Common myeloid progenitor, CD34-positive (primary cell): ENCODE data around the gene GALNT4.

Experiments
- CTCF ChIA-PET: fragments of 350-600 bp; sonication (Branson Sonifier 250); formaldehyde crosslinking; loops from one replicate; lab custom pipeline; 2021; ENCODE audit warnings: antibody characterized with exemption; lab: Charles Lee
- POLR2A ChIA-PET: fragments of 350-600 bp; sonication (Branson Sonifier 250); formaldehyde crosslinking; loops from one replicate; lab custom pipeline; 2021; ENCODE audit warnings: antibody characterized with exemption; lab: Charles Lee
- DNase-seq, 3 donors: peaks; one replicate each; pipeline versions ENCODE4 v3.0.0 to v3.0.0-alpha.2; 2013
- H3K27ac ChIP-seq, 2 experiments: 1 replicate in 1 of 2; 2 replicates in 1 of 2; pipeline ENCODE4 v1.7.0; 2013; ENCODE audit warnings: inconsistent platforms in 2 of 2, low read length in 2 of 2, mild to moderate bottlenecking in 2 of 2, low read depth in 1 of 2, moderate library complexity in 1 of 2; ENCODE audit not compliant: severe bottlenecking in 2 of 2, insufficient read depth in 1 of 2, poor library complexity in 1 of 2
- H3K27me3 ChIP-seq, 5 experiments: replicated peaks in 2 of 5; 1 replicate in 3 of 5; 2 replicates in 2 of 5; pipeline versions ENCODE4 v1.6.1 to v1.7.0; 2013; ENCODE audit warnings: low read length in 4 of 5, mild to moderate bottlenecking in 2 of 5, moderate library complexity in 2 of 5, inconsistent platforms in 1 of 5; ENCODE audit not compliant: insufficient read depth in 5 of 5, control insufficient read depth in 4 of 5
- H3K36me3 ChIP-seq, 4 experiments: 1 replicate in 2 of 4; 2 replicates in 2 of 4; pipeline versions ENCODE4 v1.6.1 to v1.7.0; 2013; ENCODE audit warnings: low read length in 3 of 4, control low read depth in 1 of 4, mild to moderate bottlenecking in 1 of 4; ENCODE audit not compliant: control insufficient read depth in 4 of 4, insufficient read depth in 4 of 4
- H3K4me1 ChIP-seq, 4 experiments: 1 replicate in 3 of 4; 2 replicates in 1 of 4; pipeline versions ENCODE4 v1.6.1 to v1.7.1; 2013; ENCODE audit warnings: low read length in 3 of 4, mild to moderate bottlenecking in 3 of 4, control low read depth in 1 of 4, inconsistent platforms in 1 of 4, moderate library complexity in 1 of 4; ENCODE audit not compliant: control insufficient read depth in 4 of 4, insufficient read depth in 4 of 4; ENCODE audit errors: control extremely low read depth in 1 of 4
- H3K4me3 ChIP-seq, 7 experiments: 1 replicate in 4 of 7; 2 replicates in 3 of 7; pipeline versions ENCODE4 v1.5.1 to v1.7.0; 2013; ENCODE audit warnings: mild to moderate bottlenecking in 7 of 7, low read length in 6 of 7, moderate library complexity in 6 of 7, inconsistent platforms in 2 of 7, low read depth in 2 of 7, control low read depth in 1 of 7; ENCODE audit not compliant: insufficient read depth in 4 of 7, control insufficient read depth in 1 of 7; ENCODE audit errors: extremely low read depth in 1 of 7
- H3K9me3 ChIP-seq, 5 experiments: 1 replicate in 4 of 5; 2 replicates in 1 of 5; pipeline versions ENCODE4 v1.6.1 to v1.7.1; 2013; ENCODE audit warnings: low read length in 4 of 5, mild to moderate bottlenecking in 2 of 5, inconsistent platforms in 1 of 5, low read depth in 1 of 5, moderate library complexity in 1 of 5; ENCODE audit not compliant: control insufficient read depth in 4 of 5, insufficient read depth in 2 of 5; ENCODE audit errors: control extremely low read depth in 1 of 5
- WGBS: methylation state at CpG from one replicate; pipeline ENCODE4 v1.1.5; 2013; ENCODE audit not compliant: insufficient coverage; 5-methylcytosine and 5-hydroxymethylcytosine counted together

GALNT4 gene

GRCh38 chr12:89523843-89524540, 604 bp downstream of the GALNT4 start:
- peaks cover 20 to 52% (median 34%) of the 10 kb centered on the region in 4 experiments for H3K4me1 ChIP-seq
- H3K36me3 ChIP-seq, result peaks cover 0 to 17% (median 3%) of the 10 kb centered on the region in 4 experiments
- ChIA-PET POLR2A (interaction anchor here (1.6 kb wide), 1 partner anchor 171 kb away, joined by 4 read pairs; the partner anchor contains the start of gene DUSP6), CTCF (interaction anchor here (0.7 to 4.7 kb wide), 13 partner anchors 10 to 510 kb away, joined by 3 to 58 read pairs (median 3); no protein-coding TSS in a partner anchor)
- WGBS, result 31% methylated on average over 17 of the region's 21 CpGs
- no peaks in the 10 kb centered on the region for H3K27me3 ChIP-seq
- H3K27ac ChIP-seq, result peak overlapping the region; percentile 77 to 87
- peak overlapping the region; percentile 79 to 96 (median 94) for H3K4me3 ChIP-seq
- no peak for DNase-seq
- H3K9me3 ChIP-seq, result no peaks in the 10 kb centered on the region

- 93% methylated on average over 8 of the region's 8 CpGs for WGBS
- H3K36me3 ChIP-seq, result peaks cover 0 to 17% (median 5%) of the 10 kb centered on the region in 4 experiments
- ChIA-PET CTCF (interaction anchor here (1.0 to 4.7 kb wide), 7 partner anchors 10 to 506 kb away, joined by 3 to 58 read pairs (median 5); no protein-coding TSS in a partner anchor), POLR2A (no interaction called here)
- H3K4me3 ChIP-seq, result peak overlapping the region in 6 of 7 experiments; percentile 12 to 94 (median 90)
- H3K27me3 ChIP-seq, result no peaks in the 10 kb centered on the region
- H3K27ac ChIP-seq, result peak overlapping the region in 1 of 2 experiments; percentile 87
- DNase-seq, result no peak
- no peaks in the 10 kb centered on the region for H3K9me3 ChIP-seq
- H3K4me1 ChIP-seq, result peaks cover 17 to 49% (median 31%) of the 10 kb centered on the region in 4 experiments
Observed at GRCh38 chr12:89523393-89523792, 1.2 kb downstream of the GALNT4 start.

- ChIA-PET CTCF (interaction anchor here (1.0 to 4.7 kb wide), 8 partner anchors 8 to 504 kb away, joined by 3 to 58 read pairs (median 5); no protein-coding TSS in a partner anchor), POLR2A (interaction anchor here (0.6 kb wide), 1 partner anchor 493 kb away, joined by 3 read pairs; no protein-coding TSS in a partner anchor)
- WGBS, result no CpG with 5 or more reads among the region's 7 CpGs
- H3K9me3 ChIP-seq, result no peaks in the 10 kb centered on the region
- H3K36me3 ChIP-seq, result peaks cover 0 to 17% (median 5%) of the 10 kb centered on the region in 4 experiments
- peaks cover 17 to 38% (median 29%) of the 10 kb centered on the region in 4 experiments for H3K4me1 ChIP-seq
- peak overlapping the region in 1 of 2 experiments; percentile 5 for H3K27ac ChIP-seq
- DNase-seq, result no peak
- H3K27me3 ChIP-seq, result no peaks in the 10 kb centered on the region
- peak overlapping the region in 3 of 7 experiments; percentile 19 to 48 (median 41) for H3K4me3 ChIP-seq
Observed at GRCh38 chr12:89521364-89522223, 3.0 kb downstream of the GALNT4 start.

- ChIA-PET POLR2A (no interaction called here), CTCF (no interaction called here)
- peaks cover 5 to 27% (median 17%) of the 10 kb centered on the region in 4 experiments for H3K4me1 ChIP-seq
- no peak for DNase-seq
- H3K4me3 ChIP-seq, result no peak overlapping the region
- no peaks in the 10 kb centered on the region for H3K9me3 ChIP-seq
- WGBS, result no CpG with 5 or more reads among the region's 3 CpGs
- H3K27me3 ChIP-seq, result no peaks in the 10 kb centered on the region
- H3K27ac ChIP-seq, result no peak overlapping the region
- peaks cover 0 to 5% (median 4%) of the 10 kb centered on the region in 4 experiments for H3K36me3 ChIP-seq
Observed at GRCh38 chr12:89517720-89518119, 6.9 kb downstream of the GALNT4 start.

GRCh38 chr12:89516633-89517032, 8.0 kb downstream of the GALNT4 start:
- no peaks in the 10 kb centered on the region for H3K27me3 ChIP-seq
- no peaks in the 10 kb centered on the region for H3K9me3 ChIP-seq
- CTCF ChIA-PET, result interaction anchor here (0.7 kb wide), 1 partner anchor 46 kb away, joined by 4 read pairs; no protein-coding TSS in a partner anchor
- H3K4me1 ChIP-seq, result peaks cover 0 to 17% (median 11%) of the 10 kb centered on the region in 4 experiments
- H3K36me3 ChIP-seq, result peaks cover 0 to 7% (median under 1%) of the 10 kb centered on the region in 4 experiments
- DNase-seq, result no peak
- POLR2A ChIA-PET, result no interaction called here
- no peak overlapping the region for H3K4me3 ChIP-seq
- H3K27ac ChIP-seq, result no peak overlapping the region
- 70% methylated on average over 4 of the region's 4 CpGs for WGBS

- H3K36me3 ChIP-seq, result peaks cover 0 to 7% (median 0%) of the 10 kb centered on the region in 4 experiments
- DNase-seq, result no peak
- no peaks in the 10 kb centered on the region for H3K9me3 ChIP-seq
- ChIA-PET CTCF (interaction anchor here (1.7 to 3.9 kb wide), 2 partner anchors 10 to 44 kb away, joined by 4 to 18 read pairs; partner anchors contain the start of gene GALNT4), POLR2A (no interaction called here)
- no peak overlapping the region for H3K27ac ChIP-seq
- no peak overlapping the region for H3K4me3 ChIP-seq
- peaks cover 0 to 12% (median 7%) of the 10 kb centered on the region in 4 experiments for H3K4me1 ChIP-seq
- 75% methylated on average over 1 of the region's 1 CpG for WGBS
- H3K27me3 ChIP-seq, result no peaks in the 10 kb centered on the region
Observed at GRCh38 chr12:89514751-89515150, 9.8 kb downstream of the GALNT4 start.
